ENCODE measurements around the gene RNPEP. TPM values are rescaled to one million over a fixed set of nuclear protein-coding genes. Genes with fewer than 3 reads are reported as not detected.

Gene RNPEP
- total and polyA plus RNA-seq, 2 experiments from 2014 or later = 32.1 to 80.3 TPM

GRCh38 chr1:201958348-201958747, 24.1 kb upstream of the RNPEP start:
- no peaks in the 10 kb centered on the region for H3K9me2 ChIP-seq (ENCODE audit: insufficient read depth)
- ATAC-seq (no peak), DNase-seq (ENCODE audit: low spot score) (no peak)
- no peaks in the 10 kb centered on the region for H3K9me3 Mint-ChIP-seq
- H3K36me3 ChIP-seq (ENCODE audit: insufficient read depth) = peaks cover 43% of the 10 kb centered on the region
- H4K20me1 ChIP-seq (replicated peaks; ENCODE audit: insufficient read depth) = peaks cover 39% of the 10 kb centered on the region
- H3K4me2 ChIP-seq = no peak overlapping the region
- peaks cover 4% of the 10 kb centered on the region for H3K27me3 Mint-ChIP-seq (ENCODE audit: insufficient read depth, low read depth, poor library complexity)
- H3K4me3 Mint-ChIP-seq = no peak overlapping the region
- peaks cover 7% of the 10 kb centered on the region; the same call in 2 of the 3 replicates for H3K4me1 Mint-ChIP-seq
- peaks cover 2% of the 10 kb centered on the region; the same call in 1 of the 2 replicates for H3F3A ChIP-seq (replicated peaks; ENCODE audit: low read depth)
- no peaks in the 10 kb centered on the region for H3K27me3 ChIP-seq (ENCODE audit: insufficient read depth)
- H3K36me3 Mint-ChIP-seq (ENCODE audit: low read depth) = peaks cover 56% of the 10 kb centered on the region
- TF ChIP-seq STAT1 (IDR thresholded peaks at IDR 0.05; ENCODE audit: unreplicated experiment) (no peak), REST (IDR thresholded peaks at IDR 0.05; ENCODE audit: unreplicated experiment) (no peak), NANOG (IDR thresholded peaks at IDR 0.05; ENCODE audit: borderline replicate concordance) (no peak), POLR2AphosphoS5 (IDR thresholded peaks at IDR 0.05; ENCODE audit: low read depth) (no peak), ZNF331 (CRISPR knock-in tag; IDR thresholded peaks at IDR 0.05; ENCODE audit: low read depth) (no peak), ZNF114 (CRISPR knock-in tag; IDR thresholded peaks at IDR 0.05) (no peak), CREB1 (CRISPR knock-in tag; IDR thresholded peaks at IDR 0.05; ENCODE audit: low read depth) (no peak), EZH2 (IDR thresholded peaks at IDR 0.05; ENCODE audit: low read depth, unreplicated experiment) (no peak), ZNF462 (CRISPR knock-in tag; IDR thresholded peaks at IDR 0.05) (no peak), CTCF (conservative IDR thresholded peaks at IDR 0.05; ENCODE audit: low read depth in 2 of 2) (no peak), EZH2phosphoT487 (IDR thresholded peaks at IDR 0.05; ENCODE audit: unreplicated experiment) (no peak), JUNB (IDR thresholded peaks at IDR 0.05; ENCODE audit: unreplicated experiment) (no peak)
- TF ChIP-seq, protein P1, sequence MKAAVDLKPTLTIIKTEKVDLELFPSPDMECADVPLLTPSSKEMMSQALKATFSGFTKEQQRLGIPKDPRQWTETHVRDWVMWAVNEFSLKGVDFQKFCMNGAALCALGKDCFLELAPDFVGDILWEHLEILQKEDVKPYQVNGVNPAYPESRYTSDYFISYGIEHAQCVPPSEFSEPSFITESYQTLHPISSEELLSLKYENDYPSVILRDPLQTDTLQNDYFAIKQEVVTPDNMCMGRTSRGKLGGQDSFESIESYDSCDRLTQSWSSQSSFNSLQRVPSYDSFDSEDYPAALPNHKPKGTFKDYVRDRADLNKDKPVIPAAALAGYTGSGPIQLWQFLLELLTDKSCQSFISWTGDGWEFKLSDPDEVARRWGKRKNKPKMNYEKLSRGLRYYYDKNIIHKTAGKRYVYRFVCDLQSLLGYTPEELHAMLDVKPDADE (IDR thresholded peaks at IDR 0.05) = no peak
- H3K4me1 ChIP-seq (ENCODE audit: insufficient read depth) = peaks cover 8% of the 10 kb centered on the region; the same call in 1 of the 2 replicates
- H3K27ac Mint-ChIP-seq = no peak overlapping the region
- peaks cover 53% of the 10 kb centered on the region for H3K79me2 ChIP-seq (replicated peaks; ENCODE audit: insufficient read depth)
- no peak overlapping the region for H3K27ac ChIP-seq (ENCODE audit: low read depth)
- no peak overlapping the region for H3K4me3 ChIP-seq
- no peak overlapping the region for H2AFZ ChIP-seq

Data from GM23338 (cell line).